HG03064 (cell line): ENCODE data around the gene FIP1L1.

ENCODE experiments used
- ATAC-seq: cut with Tn5 transposase; IDR thresholded peaks from one replicate; pipeline ENCODE4 v1.9.1; 2021; ENCODE audit warnings: low read depth; ENCODE audit not compliant: unreplicated experiment

FIP1L1 gene

GRCh38 chr4:53497487-53498244 is 120.2 kb downstream of the FIP1L1 start:
- ATAC-seq = no peak

DNA sequence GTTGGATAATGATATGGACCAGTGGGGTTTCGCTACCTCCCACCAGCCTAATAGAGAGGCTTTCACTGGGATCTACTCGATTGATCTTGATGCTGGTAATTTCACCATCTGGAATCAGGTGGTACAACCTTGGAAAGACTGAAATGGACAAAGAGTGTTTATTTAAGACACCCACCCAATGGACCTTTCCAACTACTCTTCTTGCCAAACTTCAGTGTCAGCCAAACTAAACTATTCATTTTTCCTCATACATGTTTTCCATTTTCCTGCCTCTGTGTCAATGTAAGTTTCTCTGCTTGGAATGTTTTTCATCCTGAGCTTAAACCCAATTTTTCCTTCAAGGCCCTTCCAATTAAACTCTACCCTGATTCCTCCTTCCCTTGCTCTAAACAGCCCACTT is 121.3 kb downstream of the FIP1L1 start:
- ATAC-seq = no peak

DNA sequence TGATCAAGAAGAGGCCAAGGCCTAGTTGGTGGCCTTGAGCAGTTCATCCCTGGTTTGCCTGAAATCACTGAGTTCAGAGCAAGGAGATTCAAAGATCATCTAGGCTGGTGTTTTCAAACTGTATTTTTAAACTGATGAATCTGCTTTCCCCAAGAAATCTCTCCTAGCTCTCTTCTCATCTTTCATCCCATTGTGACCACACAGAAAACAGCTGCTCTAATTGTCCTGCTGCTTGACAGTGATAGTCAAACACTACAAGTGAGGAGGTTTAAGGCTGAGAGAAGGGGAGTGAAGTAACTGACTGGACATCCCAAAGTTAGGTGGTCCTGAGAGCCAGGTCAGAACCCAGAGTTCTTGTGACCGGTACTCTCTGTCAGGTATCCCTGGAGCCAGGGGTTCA is 122.3 kb downstream of the FIP1L1 start:
- no peak for ATAC-seq

DNA sequence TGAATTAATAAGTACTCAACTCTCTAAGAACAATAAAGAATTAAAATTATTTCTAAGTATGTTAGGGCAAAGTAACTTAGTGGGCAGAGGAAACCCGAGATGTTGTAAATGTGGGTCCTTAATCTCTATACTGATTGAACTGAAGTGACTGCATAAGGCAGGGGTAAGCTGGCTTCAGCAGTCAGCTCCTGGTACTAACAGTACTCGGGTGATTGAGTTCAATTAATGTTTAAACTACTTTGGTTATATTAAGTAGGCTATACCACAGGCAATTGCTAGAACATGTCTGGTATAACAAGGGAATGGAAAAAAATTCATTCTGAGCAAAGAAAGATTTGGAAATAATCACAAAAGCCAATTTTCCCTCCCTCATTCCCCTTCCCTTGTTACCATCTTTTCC is 123.1 kb downstream of the FIP1L1 start:
- no peak for ATAC-seq

DNA sequence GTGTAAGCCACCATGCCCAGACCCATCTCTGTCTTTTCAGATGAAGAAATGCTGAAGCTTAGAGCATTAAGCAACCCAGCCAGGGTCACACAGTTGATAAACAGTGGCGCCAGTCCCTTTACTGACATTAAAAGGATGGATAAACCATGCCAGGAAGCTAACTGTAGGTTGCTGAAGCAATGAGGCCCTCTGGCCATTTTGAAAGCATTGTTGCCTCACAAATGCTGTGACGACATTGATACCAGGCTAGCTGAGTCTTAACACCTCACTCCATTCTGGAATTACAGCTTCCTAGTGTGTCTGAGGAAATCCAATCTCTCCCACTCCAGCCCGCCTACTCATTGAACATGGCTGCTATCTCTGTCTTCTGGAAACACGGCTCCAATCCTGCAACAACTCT is 124.1 kb downstream of the FIP1L1 start:
- no peak for ATAC-seq

- ATAC-seq = no peak
Observed at GRCh38 chr4:53502094-53502493, 124.7 kb downstream of the FIP1L1 start.

DNA sequence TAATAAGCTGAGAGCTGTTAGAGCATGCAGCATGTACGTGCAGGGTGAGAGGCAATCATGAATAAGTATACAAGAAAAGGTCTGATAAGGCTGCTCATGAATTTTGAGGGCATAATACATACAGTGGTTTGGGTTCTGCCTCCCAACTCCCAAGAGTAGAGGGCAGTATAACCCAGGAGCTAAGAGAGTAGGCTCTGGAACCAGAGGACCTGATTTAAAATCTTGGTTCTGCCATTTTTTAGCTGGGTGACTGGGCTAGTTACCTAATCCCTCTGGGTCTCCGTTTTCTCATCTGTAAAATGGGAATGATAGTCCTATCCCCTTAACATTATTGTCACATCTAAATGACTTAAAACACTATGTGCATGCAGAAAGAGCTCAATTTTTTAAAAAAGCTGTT is 128.5 kb downstream of the FIP1L1 start:
- no peak for ATAC-seq

GRCh38 chr4:53507058-53507457 is 129.6 kb downstream of the FIP1L1 start:
- ATAC-seq = no peak

- ATAC-seq = no peak
Observed at GRCh38 chr4:53507671-53508286, 130.3 kb downstream of the FIP1L1 start.

GRCh38 chr4:53508446-53508845 is 131.0 kb downstream of the FIP1L1 start:
- ATAC-seq = no peak

DNA sequence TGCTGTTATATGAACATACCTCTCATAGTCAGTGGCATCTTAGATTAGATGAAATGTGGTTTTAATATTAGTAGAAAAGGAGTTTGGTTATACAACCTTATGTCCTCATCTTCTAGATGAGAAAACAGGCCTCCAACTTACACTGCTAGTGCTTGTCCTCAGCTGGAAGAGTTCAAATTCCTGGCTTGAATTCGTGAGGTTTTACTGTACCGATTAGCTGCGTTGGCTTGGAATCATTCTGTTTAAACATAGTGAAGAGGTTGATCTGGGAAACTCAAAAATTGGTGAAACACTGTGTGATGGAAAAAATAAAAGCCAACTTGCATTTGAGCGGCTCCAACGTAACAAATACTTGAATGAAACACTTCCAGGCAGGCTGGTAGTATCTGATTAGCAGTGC is 132.9 kb downstream of the FIP1L1 start:
- ATAC-seq = no peak
